Renal cortex interstitium (tissue), 11 donors: ENCODE data around the gene LY6G6C. TPM values are rescaled to one million over a fixed set of nuclear protein-coding genes. Genes with fewer than 3 reads are reported as not detected.
"Not testable (repeated sequence)": the region's sequence is repeated elsewhere in the genome, so short reads cannot be mapped to it uniquely, and the experiment has no call there.

Source experiments
- DNase-seq, 11 donors: peaks; one replicate each; pipeline ENCODE4 v3.0.0-alpha.2; 2013; ENCODE audit warnings: low read depth in 9 of 11, low spot score in 4 of 11; ENCODE audit errors: extremely low read depth in 1 of 11
- polyA plus RNA-seq, 3 donors: library from polyadenylated mRNA; unstranded; fragments of 120-200 nt; gene quantifications; one replicate each; pipeline ENCODE4 v1.2.1, GENCODE V29; 2013; ENCODE audit not compliant: insufficient read length in 3 of 3

Gene LY6G6C
- polyA plus RNA-seq, 3 donors, result 0.26 to 0.41 TPM; not detected in 1

- no peak for DNase-seq
Observed at GRCh38 chr6:31713991-31714684, 7.4 kb downstream of the LY6G6C start.

DNA sequence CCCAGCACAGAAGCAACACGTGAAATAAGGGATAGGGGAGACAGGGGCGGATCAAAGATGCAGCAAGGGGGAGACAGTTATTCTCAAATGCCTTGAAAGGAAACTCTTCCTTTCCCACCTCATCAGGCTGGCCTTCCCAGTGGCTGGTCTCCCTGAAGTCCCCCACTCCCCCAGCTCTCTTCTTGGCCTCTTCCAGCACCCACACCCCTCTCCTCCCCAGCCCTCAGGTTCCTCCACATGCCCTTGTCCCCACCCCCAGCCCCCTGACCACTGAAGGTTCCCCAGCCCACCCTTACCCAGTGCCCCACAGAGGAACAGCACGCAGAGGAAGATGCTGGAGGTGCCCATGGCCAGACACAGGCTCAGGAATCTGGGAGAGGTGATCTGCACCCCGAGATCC, 8.1 kb downstream of the LY6G6C start:
- no peak for DNase-seq

DNA sequence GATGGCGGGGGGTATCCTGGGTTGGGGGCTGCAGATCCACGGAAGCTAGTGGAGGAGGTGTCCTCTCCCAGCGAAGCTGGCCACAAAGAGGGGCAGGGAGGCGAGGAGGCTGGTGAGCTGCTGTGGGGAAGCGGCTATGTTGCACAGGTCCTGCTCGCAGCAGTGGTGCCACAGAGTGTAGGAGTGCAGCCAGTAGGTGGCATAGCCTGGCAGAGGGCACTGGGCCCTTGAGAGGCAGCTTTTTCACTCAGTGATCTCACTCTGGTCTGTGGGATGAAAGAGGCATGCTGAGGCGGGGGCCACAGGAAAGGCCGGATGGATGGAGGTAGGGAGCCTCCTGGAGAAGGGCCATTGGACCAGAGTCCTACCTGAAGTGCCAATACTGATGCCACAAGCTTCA, 9.2 kb downstream of the LY6G6C start:
- no peak for DNase-seq

DNA sequence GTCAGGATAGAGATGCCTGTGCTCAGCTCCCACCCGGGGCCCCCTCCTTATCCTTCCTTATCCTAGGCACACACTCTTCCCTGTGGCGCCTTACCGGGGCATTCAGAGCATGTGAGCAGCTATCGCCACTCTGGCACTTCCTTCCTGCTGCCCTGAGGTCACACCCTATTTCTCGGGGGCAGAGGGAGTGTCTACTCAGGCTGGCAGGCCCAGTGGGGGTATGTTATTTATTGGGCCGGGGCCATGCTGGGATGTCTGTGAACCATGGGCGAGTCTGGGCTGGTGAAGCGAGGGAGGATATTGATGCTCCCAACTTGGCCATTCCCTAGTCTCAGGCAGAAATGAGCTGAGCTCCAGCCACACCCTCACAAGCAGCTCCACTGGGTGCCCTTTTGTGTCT, 10.3 kb downstream of the LY6G6C start:
- DNase-seq, result no peak

GRCh38 chr6:31710523-31711219, 10.9 kb downstream of the LY6G6C start:
- no peak for DNase-seq

DNA sequence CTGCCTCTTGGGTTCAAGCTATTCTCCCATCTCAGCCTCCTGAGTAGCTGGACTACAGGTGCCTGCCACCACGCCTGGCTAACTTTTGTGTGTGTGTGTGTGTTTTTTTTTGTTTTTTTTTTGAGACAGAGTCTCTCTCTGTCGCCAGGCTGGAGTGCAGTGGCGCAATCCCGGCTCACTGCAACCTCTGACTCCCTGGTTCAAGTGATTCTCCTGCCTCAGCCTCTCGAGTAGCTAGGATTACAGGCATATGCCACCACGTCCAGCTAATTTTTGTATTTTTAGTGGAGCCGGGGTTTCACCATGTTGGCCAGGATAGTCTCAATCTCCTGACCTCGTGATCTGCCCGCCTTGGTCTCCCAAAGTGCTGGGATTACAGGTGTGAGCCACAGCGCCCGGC, 12.4 kb downstream of the LY6G6C start:
- DNase-seq, result not testable (repeated sequence)

- no peak for DNase-seq
Observed at GRCh38 chr6:31708224-31708623, 13.3 kb downstream of the LY6G6C start.

DNA sequence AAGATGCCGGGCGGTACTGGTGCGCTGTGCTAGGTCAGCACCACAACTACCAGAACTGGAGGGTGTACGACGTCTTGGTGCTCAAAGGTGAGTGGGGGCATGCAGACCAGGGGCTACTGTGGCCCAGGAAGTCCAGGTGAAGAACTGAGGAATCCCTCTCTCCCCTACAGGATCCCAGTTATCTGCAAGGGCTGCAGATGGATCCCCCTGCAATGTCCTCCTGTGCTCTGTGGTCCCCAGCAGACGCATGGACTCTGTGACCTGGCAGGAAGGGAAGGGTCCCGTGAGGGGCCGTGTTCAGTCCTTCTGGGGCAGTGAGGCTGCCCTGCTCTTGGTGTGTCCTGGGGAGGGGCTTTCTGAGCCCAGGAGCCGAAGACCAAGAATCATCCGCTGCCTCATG, 13.8 kb downstream of the LY6G6C start:
- DNase-seq, result no peak

- DNase-seq, result no peak
Observed at GRCh38 chr6:31706599-31706998, 14.9 kb downstream of the LY6G6C start, which contains the start of gene LY6G6F. Gene LY6G6F (plus strand): TSS chr6:31706866. CDS start chr6:31706907, 41 bp downstream.

GRCh38 chr6:31705931-31706330, 15.6 kb downstream of the LY6G6C start:
- DNase-seq, result no peak

DNA sequence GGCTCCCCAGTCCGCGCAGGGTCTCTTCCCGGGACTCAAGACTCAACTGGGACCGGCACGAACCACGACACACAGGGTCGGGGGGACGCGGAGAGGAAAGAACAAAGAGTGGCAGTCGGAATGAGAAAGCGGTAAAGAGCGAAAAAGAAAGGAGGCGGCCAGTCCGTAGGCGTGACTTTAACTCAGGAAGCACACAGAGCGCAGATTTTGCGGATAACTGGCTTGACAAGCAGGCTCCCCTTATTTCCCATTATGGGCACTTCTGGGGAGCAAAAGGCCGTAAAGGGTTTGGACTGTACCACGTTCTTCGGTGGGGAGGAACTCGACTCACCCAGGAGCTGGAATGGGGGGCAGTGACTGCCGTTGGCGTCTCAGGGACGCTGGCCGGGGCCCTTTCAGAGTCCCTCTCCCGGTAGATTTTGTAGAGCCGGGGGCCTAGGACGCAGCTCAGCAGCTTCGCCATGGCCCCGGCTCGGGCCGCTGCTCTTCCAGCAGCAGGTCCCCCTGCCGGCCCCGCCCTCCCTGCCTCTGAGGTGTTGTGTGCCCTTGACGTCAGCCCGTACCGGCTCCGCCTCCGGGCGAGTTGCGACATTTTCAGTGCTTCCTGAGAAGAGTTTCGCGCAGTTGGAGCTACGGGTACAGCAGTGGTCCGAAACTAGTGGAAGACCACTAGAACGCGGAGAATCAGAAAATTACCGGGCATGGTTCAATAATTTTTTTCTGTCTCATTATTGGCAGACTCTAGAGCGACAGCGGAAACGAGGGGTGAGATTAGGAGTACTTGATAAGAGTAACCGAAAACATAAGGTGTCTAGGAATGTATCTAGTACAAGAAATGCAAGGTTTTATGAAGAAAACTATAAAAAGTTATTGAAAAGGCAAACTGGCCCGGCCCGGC, 18.5 kb downstream of the LY6G6C start, which contains the start of gene ABHD16A:
TSS of gene ABHD16A (minus strand) at position 506 of the 898 bp plus-strand sequence. CDS start at position 463, 43 bp downstream.
- DNase-seq, result peak; percentile 97 to 99 (median 98)

- no peak for DNase-seq
Observed at GRCh38 chr6:31702405-31702818, 19.1 kb downstream of the LY6G6C start.

GRCh38 chr6:31701666-31702404, 19.7 kb downstream of the LY6G6C start:
- DNase-seq, result no peak

DNA sequence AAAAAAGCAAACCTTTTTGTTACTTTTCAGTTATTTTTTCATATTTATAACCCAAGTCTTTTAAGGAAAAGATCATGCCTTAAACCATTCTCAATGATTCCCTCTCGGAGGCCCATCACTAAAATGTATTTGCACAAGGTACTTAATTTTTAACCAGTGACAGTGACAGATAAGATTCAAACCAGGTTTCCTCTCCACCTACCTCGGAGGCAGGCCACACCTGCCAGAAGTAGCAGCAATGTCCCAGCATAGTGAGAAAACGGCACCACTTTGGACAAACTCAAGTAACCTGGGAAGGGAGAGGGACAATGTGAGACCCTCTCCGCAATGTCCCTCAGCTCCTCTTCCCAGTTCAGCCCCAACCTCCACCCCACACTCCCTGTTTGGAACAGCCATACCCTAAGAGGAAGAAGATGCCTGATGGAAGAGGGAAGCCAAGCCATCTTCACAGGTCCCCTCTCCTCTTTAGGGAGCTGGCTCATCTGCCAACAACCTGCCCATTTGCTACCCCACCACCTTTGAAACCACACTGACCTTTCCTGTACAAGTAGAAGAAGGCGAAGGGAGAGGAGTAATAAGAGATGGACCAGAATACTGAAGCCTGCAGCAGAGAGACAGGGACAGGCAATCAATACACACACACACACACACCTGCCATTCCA, 20.7 kb downstream of the LY6G6C start:
- no peak for DNase-seq

- DNase-seq, result no peak
Observed at GRCh38 chr6:31697555-31697954, 24.0 kb downstream of the LY6G6C start.

DNA sequence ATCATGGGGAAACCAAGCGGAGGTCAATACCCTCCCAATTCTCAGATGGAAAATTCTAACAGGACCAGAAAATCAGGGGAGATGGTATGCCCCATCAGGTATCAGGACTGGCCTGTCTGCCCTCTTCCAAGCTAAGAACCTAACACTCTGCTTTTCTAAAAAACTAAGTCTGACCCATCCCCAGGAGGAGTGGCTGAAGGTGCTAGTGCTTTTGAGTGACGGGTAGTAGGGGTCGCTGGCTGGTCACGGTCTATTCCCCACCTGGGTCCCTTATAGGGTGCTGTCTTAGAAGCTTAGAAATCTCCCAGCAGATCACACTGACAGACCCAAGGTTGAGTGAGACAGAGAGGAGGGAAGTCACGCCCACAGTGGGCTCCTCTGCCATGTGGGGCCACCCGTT, 28.0 kb downstream of the LY6G6C start:
- no peak for DNase-seq

DNA sequence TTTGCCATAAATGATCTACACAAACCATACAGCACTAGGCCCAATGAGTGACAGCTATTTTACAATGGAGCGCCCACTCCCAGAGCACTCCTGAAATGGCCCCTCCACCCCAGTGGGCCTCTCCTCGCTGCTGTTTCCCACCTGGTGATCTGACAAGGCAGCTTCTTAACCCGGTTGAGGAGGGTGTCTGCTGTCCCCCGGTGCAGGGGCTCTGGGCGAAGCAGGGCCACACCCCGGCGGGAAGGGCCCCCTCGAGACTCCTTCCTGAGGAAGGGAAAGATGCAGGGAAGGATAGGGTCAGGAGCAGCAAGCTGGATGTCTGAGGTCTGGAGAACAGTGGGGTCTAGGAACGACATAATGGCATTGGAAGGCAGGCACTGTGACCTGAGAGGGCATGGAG, 28.7 kb downstream of the LY6G6C start:
- DNase-seq, result no peak

DNA sequence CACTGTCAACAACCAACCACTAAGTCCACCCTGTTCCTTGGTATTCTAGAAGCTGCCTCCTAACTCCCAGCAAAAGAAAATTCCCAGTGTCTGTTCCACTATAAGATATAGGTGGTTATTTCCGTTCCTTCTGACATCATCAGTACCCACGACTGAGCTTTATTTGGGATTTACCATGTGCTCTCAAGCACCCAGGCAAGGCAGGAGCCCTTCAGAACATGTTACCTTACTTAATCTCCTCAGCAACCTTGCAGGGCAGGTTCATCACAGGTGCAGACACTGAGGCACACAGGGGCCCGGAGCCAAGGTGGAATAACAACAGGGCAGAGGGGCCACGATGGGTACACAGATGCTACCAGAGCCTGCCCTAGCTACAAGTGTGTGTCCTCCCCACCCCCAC, 29.2 kb downstream of the LY6G6C start:
- no peak for DNase-seq
